HG02884 (cell line): ENCODE measurements around the gene UQCC2.

ENCODE experiments used
- ATAC-seq: cut with Tn5 transposase; IDR thresholded peaks from one replicate; pipeline ENCODE4 v1.9.1; 2021; ENCODE audit warnings: mild to moderate bottlenecking, moderate library complexity; ENCODE audit not compliant: unreplicated experiment

UQCC2 gene

GRCh38 chr6:33725891-33726673 lies 14.6 kb upstream of the UQCC2 start:
- no peak for ATAC-seq

- ATAC-seq: no peak
Measured at GRCh38 chr6:33725222-33725621, 13.7 kb upstream of the UQCC2 start.

GRCh38 chr6:33724102-33725023 lies 12.9 kb upstream of the UQCC2 start:
- ATAC-seq: no peak

- ATAC-seq: no peak
Measured at GRCh38 chr6:33723371-33724085, 12.0 kb upstream of the UQCC2 start.

- ATAC-seq: no peak
Measured at GRCh38 chr6:33722103-33722623, 10.7 kb upstream of the UQCC2 start.

GRCh38 chr6:33721508-33721907 lies 10.0 kb upstream of the UQCC2 start:
- ATAC-seq: no peak

GRCh38 chr6:33720998-33721397 lies 9.5 kb upstream of the UQCC2 start:
- ATAC-seq: no peak

GRCh38 chr6:33719326-33719987 lies 8.0 kb upstream of the UQCC2 start:
- no peak for ATAC-seq

- ATAC-seq: no peak
Measured at GRCh38 chr6:33718713-33719112, 7.2 kb upstream of the UQCC2 start.

GRCh38 chr6:33717934-33718455 lies 6.5 kb upstream of the UQCC2 start:
- no peak for ATAC-seq

- ATAC-seq: no peak
Measured at GRCh38 chr6:33716890-33717632, 5.6 kb upstream of the UQCC2 start.

GRCh38 chr6:33716379-33716778 lies 4.9 kb upstream of the UQCC2 start:
- no peak for ATAC-seq

- no peak for ATAC-seq
Measured at GRCh38 chr6:33714385-33715040, 3.0 kb upstream of the UQCC2 start.

GRCh38 chr6:33713786-33714185 lies 2.3 kb upstream of the UQCC2 start:
- ATAC-seq: no peak

GRCh38 chr6:33712914-33713313 lies 1.4 kb upstream of the UQCC2 start:
- no peak for ATAC-seq

GRCh38 chr6:33710296-33711121 lies 991 bp downstream of the UQCC2 start:
- no peak for ATAC-seq

- ATAC-seq: no peak
Measured at GRCh38 chr6:33709605-33710295, 1.8 kb downstream of the UQCC2 start.
